NB4 (cell line): ENCODE results near the gene STEAP3.

Source experiments
- DNase-seq: peaks from one replicate; pipeline ENCODE4 v3.0.0; 2010; ENCODE audit warnings: low read depth
- H3K4me3 ChIP-seq: one replicate; pipeline ENCODE4 v1.5.1; 2011; ENCODE audit warnings: mild to moderate bottlenecking, low read depth, low read length, moderate library complexity
- MAX ChIP-seq: IDR thresholded peaks from 2 replicates; pipeline ENCODE4 v1.6.1; 2011; ENCODE audit warnings: low read depth, low read length
- MYC ChIP-seq: IDR thresholded peaks from 2 replicates; pipeline ENCODE4 v1.6.1; 2011; ENCODE audit warnings: low read depth, low read length
- POLR2A ChIP-seq: IDR thresholded peaks from 2 replicates; pipeline ENCODE4 v1.6.1; 2011; ENCODE audit warnings: mild to moderate bottlenecking; ENCODE audit not compliant: insufficient read length; ENCODE audit errors: extremely low read depth
- TF ChIP-seq, protein P1 (sequence below): IDR thresholded peaks from one replicate; pipeline ENCODE4 v1.5.1; 2012; ENCODE audit warnings: low read depth, low read length

STEAP3 gene

DNA sequence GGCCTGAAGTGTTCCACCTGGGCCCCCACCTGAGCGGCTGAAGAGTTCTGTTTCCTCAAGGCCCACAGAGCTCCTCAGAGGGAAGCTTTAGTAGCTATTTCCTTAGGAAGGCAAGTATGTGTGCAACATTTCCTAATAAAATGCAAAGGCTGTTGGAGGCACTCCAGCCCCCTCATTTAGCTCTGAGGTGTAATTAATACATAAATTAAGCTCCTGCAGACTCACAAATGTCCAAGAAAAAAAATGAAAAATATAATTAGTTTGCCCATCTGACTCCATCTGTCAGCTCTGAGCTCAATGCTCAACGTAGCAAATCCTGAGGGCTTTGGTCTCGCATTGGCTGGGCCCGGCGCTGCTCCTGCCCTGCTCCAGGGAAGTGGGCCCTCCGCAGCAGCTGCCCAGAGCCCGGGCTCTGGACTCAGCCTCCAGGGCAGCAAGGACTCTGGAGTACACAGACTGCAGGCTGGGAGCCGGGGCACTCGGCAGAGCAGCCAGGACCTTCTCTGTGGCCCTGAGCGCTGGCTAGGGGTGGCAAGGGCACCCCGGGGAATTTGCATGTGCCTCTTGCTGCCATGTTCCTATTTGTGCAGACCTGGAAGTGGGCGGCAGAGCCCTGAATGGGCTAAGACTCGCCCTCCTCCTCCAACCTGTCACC, 41.7 kb upstream of the STEAP3 start:
- H3K4me3 ChIP-seq = no peak overlapping the region
- DNase-seq = no peak

DNA sequence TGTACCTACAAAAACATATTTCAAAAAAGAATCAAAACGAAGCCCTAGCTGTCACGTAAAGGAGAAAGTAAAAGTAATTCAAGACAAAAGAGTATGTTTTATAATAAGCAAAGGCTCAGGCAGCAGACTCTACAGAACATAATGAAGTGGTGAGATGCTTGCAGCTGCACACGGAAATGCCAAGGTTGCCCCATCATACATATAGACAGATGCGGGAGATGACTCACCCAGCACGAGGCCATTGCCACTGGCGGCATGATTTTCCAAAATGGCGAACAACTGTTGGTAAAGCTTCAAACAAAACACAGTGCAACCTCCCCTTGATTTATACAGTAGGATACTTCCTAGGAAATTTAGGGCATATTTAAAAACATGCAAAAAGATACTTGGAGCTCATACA, 39.1 kb upstream of the STEAP3 start:
- TF ChIP-seq MYC (no peak), MAX (no peak), POLR2A (no peak)
- TF ChIP-seq, protein P1, sequence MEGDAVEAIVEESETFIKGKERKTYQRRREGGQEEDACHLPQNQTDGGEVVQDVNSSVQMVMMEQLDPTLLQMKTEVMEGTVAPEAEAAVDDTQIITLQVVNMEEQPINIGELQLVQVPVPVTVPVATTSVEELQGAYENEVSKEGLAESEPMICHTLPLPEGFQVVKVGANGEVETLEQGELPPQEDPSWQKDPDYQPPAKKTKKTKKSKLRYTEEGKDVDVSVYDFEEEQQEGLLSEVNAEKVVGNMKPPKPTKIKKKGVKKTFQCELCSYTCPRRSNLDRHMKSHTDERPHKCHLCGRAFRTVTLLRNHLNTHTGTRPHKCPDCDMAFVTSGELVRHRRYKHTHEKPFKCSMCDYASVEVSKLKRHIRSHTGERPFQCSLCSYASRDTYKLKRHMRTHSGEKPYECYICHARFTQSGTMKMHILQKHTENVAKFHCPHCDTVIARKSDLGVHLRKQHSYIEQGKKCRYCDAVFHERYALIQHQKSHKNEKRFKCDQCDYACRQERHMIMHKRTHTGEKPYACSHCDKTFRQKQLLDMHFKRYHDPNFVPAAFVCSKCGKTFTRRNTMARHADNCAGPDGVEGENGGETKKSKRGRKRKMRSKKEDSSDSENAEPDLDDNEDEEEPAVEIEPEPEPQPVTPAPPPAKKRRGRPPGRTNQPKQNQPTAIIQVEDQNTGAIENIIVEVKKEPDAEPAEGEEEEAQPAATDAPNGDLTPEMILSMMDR = no peak
- H3K4me3 ChIP-seq = no peak overlapping the region
- peak; percentile 57 for DNase-seq

More for the DNA sequence above, 41.7 kb upstream of the STEAP3 start:
- no peak for TF ChIP-seq MAX
- TF ChIP-seq POLR2A = no peak
- no peak for TF ChIP-seq MYC
- TF ChIP-seq, protein P1 = no peak

- TF ChIP-seq POLR2A (no peak), MAX (no peak), MYC (no peak)
- TF ChIP-seq, protein P1 = no peak
- no peak overlapping the region for H3K4me3 ChIP-seq
- no peak for DNase-seq
Measured at GRCh38 chr2:119190321-119191111, 33.1 kb upstream of the STEAP3 start.

GRCh38 chr2:119192893-119193292, 30.7 kb upstream of the STEAP3 start:
- H3K4me3 ChIP-seq = no peak overlapping the region
- DNase-seq = no peak
- no peak for TF ChIP-seq MAX
- no peak for TF ChIP-seq POLR2A
- TF ChIP-seq, protein P1 = no peak
- TF ChIP-seq MYC = no peak

DNA sequence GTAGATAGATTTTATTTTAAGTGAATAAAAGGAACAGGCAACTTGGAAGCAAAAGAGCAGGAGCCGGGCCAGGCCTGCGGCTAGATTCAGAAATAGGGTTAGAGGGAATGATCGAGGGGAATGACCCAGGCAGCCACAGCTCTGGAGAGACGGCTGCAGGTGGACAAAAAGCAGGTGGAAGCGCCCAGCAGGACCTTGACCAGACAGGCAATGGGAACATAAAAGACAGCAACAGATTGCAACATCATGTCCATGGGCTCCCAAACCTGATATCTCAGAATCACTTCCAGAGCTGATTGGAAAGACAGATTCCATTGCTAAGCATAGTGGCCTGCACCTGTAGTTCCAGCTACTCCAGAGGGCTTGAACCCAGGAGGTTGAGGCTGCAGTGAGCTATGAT, 28.6 kb upstream of the STEAP3 start:
- no peak for DNase-seq
- TF ChIP-seq MYC (no peak), POLR2A (no peak), MAX (no peak)
- TF ChIP-seq, protein P1 = no peak
- no peak overlapping the region for H3K4me3 ChIP-seq
